Subcutaneous abdominal adipose tissue (tissue), 5 donors: ENCODE data around the gene TMEM39B.
"Not testable (repeated sequence)": the region's sequence is repeated elsewhere in the genome, so short reads cannot be mapped to it uniquely, and the experiment has no call there.

Experiments
- H3K27ac ChIP-seq: one replicate; pipeline ENCODE4 v1.7.0; 2013; ENCODE audit warnings: low read depth, mild to moderate bottlenecking, inconsistent platforms, low read length, moderate library complexity
- H3K27me3 ChIP-seq, 5 donors: one replicate each; pipeline ENCODE4 v1.7.0; 2013; ENCODE audit warnings: low read length in 5 of 5, inconsistent platforms in 1 of 5; ENCODE audit not compliant: control insufficient read depth in 5 of 5, insufficient read depth in 4 of 5
- H3K36me3 ChIP-seq, 5 donors: one replicate each; pipeline ENCODE4 v1.7.0; 2013; ENCODE audit warnings: low read length in 5 of 5; ENCODE audit not compliant: control insufficient read depth in 5 of 5, insufficient read depth in 5 of 5
- H3K4me1 ChIP-seq, 5 donors: one replicate each; pipeline ENCODE4 v1.7.0; 2013; ENCODE audit warnings: low read length in 5 of 5, mild to moderate bottlenecking in 3 of 5, moderate library complexity in 1 of 5; ENCODE audit not compliant: control insufficient read depth in 5 of 5, insufficient read depth in 5 of 5
- H3K4me3 ChIP-seq, 5 donors: one replicate each; pipeline ENCODE4 v1.7.0; 2013; ENCODE audit warnings: low read length in 5 of 5, low read depth in 1 of 5
- H3K9ac ChIP-seq, 5 donors: one replicate each; pipeline ENCODE4 v1.7.0; 2013; ENCODE audit warnings: low read length in 5 of 5, mild to moderate bottlenecking in 4 of 5, moderate library complexity in 3 of 5
- H3K9me3 ChIP-seq, 5 donors: one replicate each; pipeline ENCODE4 v1.7.0; 2013; ENCODE audit warnings: low read length in 5 of 5; ENCODE audit not compliant: control insufficient read depth in 5 of 5
- donor health status: healthy.
- donor health status: healthy.
- donor health status: healthy.
- donor health status: healthy.
- donor health status: healthy.

TMEM39B gene

GRCh38 chr1:32143302-32143695, 70.6 kb downstream of the TMEM39B start:
- H3K36me3 ChIP-seq, H3K4me3 ChIP-seq, H3K9ac ChIP-seq, H3K27me3 ChIP-seq, H3K9me3 ChIP-seq: not testable (repeated sequence)
- Histone ChIP-seq H3K27ac (peak overlapping the region; percentile 41), H3K4me1 (peaks cover 5 to 13% (median 11%) of the 10 kb centered on the region in 5 donors)

- Histone ChIP-seq H3K27ac (no peak overlapping the region), H3K27me3 (no peaks in the 10 kb centered on the region), H3K36me3 (peaks cover 0 to 4% (median 0%) of the 10 kb centered on the region in 5 donors), H3K4me3 (no peak overlapping the region), H3K9ac (no peak overlapping the region), H3K4me1 (peaks cover 5 to 11% (median 11%) of the 10 kb centered on the region in 5 donors), H3K9me3 (peaks cover 0 to 6% (median 4%) of the 10 kb centered on the region in 5 donors)
Measured at GRCh38 chr1:32144033-32144432, 71.3 kb downstream of the TMEM39B start.

GRCh38 chr1:32147799-32148198, 75.1 kb downstream of the TMEM39B start:
- not testable (repeated sequence) for H3K4me3 ChIP-seq

GRCh38 chr1:32150847-32151246, 78.1 kb downstream of the TMEM39B start:
- Histone ChIP-seq H3K4me1 (peaks cover 0 to 8% (median 4%) of the 10 kb centered on the region in 5 donors), H3K27me3 (no peaks in the 10 kb centered on the region), H3K9me3 (peaks cover 0 to 6% (median 4%) of the 10 kb centered on the region in 5 donors), H3K36me3 (peaks cover 0 to 13% (median 3%) of the 10 kb centered on the region in 5 donors), H3K27ac (no peak overlapping the region), H3K4me3 (no peak overlapping the region), H3K9ac (no peak overlapping the region)

More at GRCh38 chr1:32147799-32148198, 75.1 kb downstream of the TMEM39B start:
- not testable (repeated sequence) for H3K27ac ChIP-seq, H3K9ac ChIP-seq, H3K27me3 ChIP-seq, H3K9me3 ChIP-seq, H3K36me3 ChIP-seq
- peaks cover 0 to 11% (median 8%) of the 10 kb centered on the region in 5 donors for H3K4me1 ChIP-seq

GRCh38 chr1:32151319-32151787, 78.6 kb downstream of the TMEM39B start:
- H3K4me3 ChIP-seq, result no peak overlapping the region
- no peak overlapping the region for H3K27ac ChIP-seq
- peaks cover 3 to 18% (median 8%) of the 10 kb centered on the region in 5 donors for H3K36me3 ChIP-seq
- H3K4me1 ChIP-seq, result peaks cover 0 to 8% (median 4%) of the 10 kb centered on the region in 5 donors
- H3K9ac ChIP-seq, result no peak overlapping the region
- H3K27me3 ChIP-seq, result no peaks in the 10 kb centered on the region
- H3K9me3 ChIP-seq, result peaks cover 0 to 6% (median 4%) of the 10 kb centered on the region in 5 donors
